IgD-negative memory B cell (primary cell): ENCODE results near the gene RAB2B. TPM values are rescaled to one million over a fixed set of nuclear protein-coding genes. Genes with fewer than 3 reads are reported as not detected.
A peak's percentile ranks its signal among the peaks of the same experiment; 100 is the strongest.

Experiments
- H3K27ac Mint-ChIP-seq, 3 donors: one replicate each; pipeline ENCODE4 v1.8.0; 2020 to 2022; ENCODE audit warnings: mild to moderate bottlenecking in 3 of 3, mixed read lengths in 3 of 3, moderate library complexity in 1 of 3
- H3K27me3 Mint-ChIP-seq: one replicate; pipeline ENCODE4 v1.8.0; 2021; ENCODE audit warnings: mixed read lengths
- H3K36me3 Mint-ChIP-seq: one replicate; pipeline ENCODE4 v1.8.0; 2020; ENCODE audit warnings: mild to moderate bottlenecking, mixed read lengths
- H3K4me1 Mint-ChIP-seq, 3 donors: one replicate each; pipeline ENCODE4 v1.8.0; 2020 to 2022; ENCODE audit warnings: mixed read lengths in 3 of 3, mild to moderate bottlenecking in 1 of 3
- H3K4me3 Mint-ChIP-seq, 4 donors: one replicate each; pipeline ENCODE4 v1.8.0; 2020 to 2022; ENCODE audit warnings: mild to moderate bottlenecking in 4 of 4, mixed read lengths in 4 of 4, moderate library complexity in 3 of 4
- H3K9me3 Mint-ChIP-seq, 3 donors: one replicate each; pipeline ENCODE4 v1.8.0; 2020 to 2021; ENCODE audit warnings: mixed read lengths in 3 of 3, mild to moderate bottlenecking in 1 of 3
- polyA plus RNA-seq: library from polyadenylated mRNA; unstranded; fragments of 300-500 nt; fragmentation: Illumina TruSeq; gene quantifications from one replicate; pipeline ENCODE4 v1.2.3, GENCODE V29; 2021

The RAB2B gene
- polyA plus RNA-seq, 1 donor from 2014 or later, result 8.2 TPM

DNA sequence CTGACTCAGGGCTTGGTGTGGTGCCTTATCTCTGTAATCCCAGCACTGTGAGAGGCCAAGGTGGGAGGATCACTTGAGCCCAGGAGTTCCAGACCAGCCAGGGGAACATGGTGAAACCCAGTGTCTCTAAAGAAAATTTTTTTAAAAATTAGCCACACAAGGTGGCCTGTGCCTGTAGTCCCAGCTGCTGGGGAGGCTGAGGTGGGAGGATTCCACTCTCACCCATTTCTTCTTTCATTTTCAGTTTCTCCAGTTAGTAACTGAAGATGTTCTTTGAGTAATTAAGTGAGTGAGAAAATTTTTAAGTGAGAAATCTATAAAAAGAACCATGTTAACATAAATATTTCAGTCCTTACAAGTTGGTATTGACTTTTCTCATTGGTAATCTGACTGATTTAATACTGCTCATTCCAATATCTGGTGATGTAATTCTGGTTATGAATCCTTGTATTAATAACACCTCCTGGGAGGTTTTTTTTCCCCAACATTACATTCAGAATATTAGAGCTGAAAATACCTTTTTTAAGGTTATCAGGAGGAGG lies 28.3 kb upstream of the RAB2B start:
- no peaks in the 10 kb centered on the region for H3K9me3 Mint-ChIP-seq
- H3K4me3 Mint-ChIP-seq, result no peak overlapping the region
- H3K27me3 Mint-ChIP-seq, result no peaks in the 10 kb centered on the region
- no peaks in the 10 kb centered on the region for H3K36me3 Mint-ChIP-seq
- H3K4me1 Mint-ChIP-seq, result peaks cover 13 to 28% (median 22%) of the 10 kb centered on the region in 3 donors
- peak overlapping the region in 1 of 3 donors; percentile 50 for H3K27ac Mint-ChIP-seq

GRCh38 chr14:21503376-21503775 lies 26.6 kb upstream of the RAB2B start:
- Mint-ChIP-seq H3K27ac (no peak overlapping the region), H3K27me3 (no peaks in the 10 kb centered on the region), H3K36me3 (no peaks in the 10 kb centered on the region), H3K4me3 (no peak overlapping the region), H3K9me3 (no peaks in the 10 kb centered on the region), H3K4me1 (peaks cover 5 to 16% (median 14%) of the 10 kb centered on the region in 3 donors)

GRCh38 chr14:21501568-21501967 lies 24.8 kb upstream of the RAB2B start:
- H3K36me3 Mint-ChIP-seq, result no peaks in the 10 kb centered on the region
- no peaks in the 10 kb centered on the region for H3K9me3 Mint-ChIP-seq
- H3K4me1 Mint-ChIP-seq, result peaks cover 3 to 10% (median 8%) of the 10 kb centered on the region in 3 donors
- H3K4me3 Mint-ChIP-seq, result no peak overlapping the region
- H3K27ac Mint-ChIP-seq, result no peak overlapping the region
- H3K27me3 Mint-ChIP-seq, result no peaks in the 10 kb centered on the region

- H3K9me3 Mint-ChIP-seq, result no peaks in the 10 kb centered on the region
- no peaks in the 10 kb centered on the region for H3K36me3 Mint-ChIP-seq
- H3K4me1 Mint-ChIP-seq, result no peaks in the 10 kb centered on the region
- H3K27ac Mint-ChIP-seq, result no peak overlapping the region
- no peak overlapping the region for H3K4me3 Mint-ChIP-seq
- H3K27me3 Mint-ChIP-seq, result no peaks in the 10 kb centered on the region
These were observed 22.1 kb upstream of the RAB2B start for GRCh38 chr14:21498540-21499526.

- H3K36me3 Mint-ChIP-seq, result no peaks in the 10 kb centered on the region
- no peaks in the 10 kb centered on the region for H3K27me3 Mint-ChIP-seq
- H3K4me1 Mint-ChIP-seq, result no peaks in the 10 kb centered on the region
- H3K27ac Mint-ChIP-seq, result peak overlapping the region in 1 of 3 donors; percentile 19
- no peak overlapping the region for H3K4me3 Mint-ChIP-seq
- H3K9me3 Mint-ChIP-seq, result no peaks in the 10 kb centered on the region
These were observed 19.7 kb upstream of the RAB2B start for GRCh38 chr14:21496453-21496852.

- Mint-ChIP-seq H3K9me3 (no peaks in the 10 kb centered on the region), H3K4me1 (no peaks in the 10 kb centered on the region), H3K27me3 (no peaks in the 10 kb centered on the region), H3K4me3 (no peak overlapping the region), H3K36me3 (no peaks in the 10 kb centered on the region), H3K27ac (no peak overlapping the region)
These were observed 18.4 kb upstream of the RAB2B start for GRCh38 chr14:21494902-21495762.

- Mint-ChIP-seq H3K36me3 (no peaks in the 10 kb centered on the region), H3K4me1 (peaks cover 0 to 5% (median 3%) of the 10 kb centered on the region in 3 donors), H3K27me3 (no peaks in the 10 kb centered on the region), H3K9me3 (no peaks in the 10 kb centered on the region), H3K4me3 (no peak overlapping the region), H3K27ac (no peak overlapping the region)
These were observed 9.9 kb upstream of the RAB2B start for GRCh38 chr14:21486640-21487087.

GRCh38 chr14:21476523-21476924 lies 235 bp downstream of the RAB2B start:
- Mint-ChIP-seq H3K9me3 (no peaks in the 10 kb centered on the region), H3K27ac (peak overlapping the region; percentile 84 to 99 (median 99)), H3K36me3 (no peaks in the 10 kb centered on the region), H3K27me3 (no peaks in the 10 kb centered on the region), H3K4me1 (peaks cover 16 to 33% (median 20%) of the 10 kb centered on the region in 3 donors), H3K4me3 (peak overlapping the region; percentile 93 to 100 (median 99))

DNA sequence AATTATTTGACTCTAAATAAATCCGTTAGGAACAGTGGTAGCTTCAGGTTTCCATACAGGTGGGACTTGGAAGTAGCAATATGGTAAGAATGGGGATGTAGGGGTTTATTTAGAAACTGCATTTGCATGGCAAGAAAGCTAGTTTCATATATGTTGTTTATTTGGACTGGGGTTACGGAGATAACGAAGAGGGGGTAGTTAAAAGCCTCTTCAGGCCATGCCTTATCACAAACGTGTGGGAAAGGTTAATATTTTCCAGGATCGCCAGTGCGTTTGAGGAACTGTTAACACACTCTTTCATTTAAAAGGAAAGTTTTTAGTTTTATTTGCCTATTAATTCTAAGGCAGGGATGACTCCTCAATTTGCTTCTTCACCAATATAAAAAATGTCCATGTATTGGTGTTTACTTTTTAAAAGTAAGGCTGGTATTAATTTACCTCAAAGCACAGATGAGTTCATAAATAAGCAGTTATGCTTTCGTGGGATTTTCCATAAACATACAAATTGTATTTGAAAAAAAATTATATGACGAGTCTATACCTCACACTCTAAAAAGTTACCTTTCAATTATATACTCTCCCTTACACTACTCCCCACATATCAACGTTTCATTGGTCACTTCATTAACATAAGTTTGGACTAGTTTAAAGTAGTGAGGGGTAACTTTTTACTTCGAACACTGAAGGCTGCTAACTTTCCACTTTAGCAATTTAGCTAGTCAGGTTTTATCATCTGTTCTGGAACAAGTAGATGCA lies 814 bp downstream of the RAB2B start:
- Mint-ChIP-seq H3K27me3 (no peaks in the 10 kb centered on the region), H3K4me3 (peak overlapping the region; percentile 93 to 100 (median 99)), H3K27ac (peak overlapping the region; percentile 84 to 99 (median 99)), H3K9me3 (no peaks in the 10 kb centered on the region), H3K36me3 (no peaks in the 10 kb centered on the region), H3K4me1 (peaks cover 16 to 32% (median 20%) of the 10 kb centered on the region in 3 donors)

DNA sequence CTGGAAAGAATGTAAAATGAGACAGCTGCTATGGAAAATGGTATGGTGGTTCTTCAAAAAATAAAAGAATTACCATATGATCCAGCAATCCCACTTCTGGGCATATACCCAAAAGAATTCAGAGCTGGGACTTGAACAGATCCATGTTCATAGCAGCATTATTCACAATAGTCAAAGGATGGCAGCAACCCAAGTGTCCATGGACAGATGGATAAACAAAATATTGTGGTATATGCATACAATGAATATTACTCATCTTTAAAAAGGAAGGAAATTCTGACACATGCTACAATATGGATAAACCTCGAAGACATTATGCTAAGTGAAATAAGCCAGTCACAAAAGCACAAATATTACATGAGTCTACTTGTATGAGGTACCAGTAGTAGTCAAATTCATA lies 9.1 kb downstream of the RAB2B start:
- peaks cover 0 to 2% (median 2%) of the 10 kb centered on the region in 3 donors for H3K4me1 Mint-ChIP-seq
- no peaks in the 10 kb centered on the region for H3K9me3 Mint-ChIP-seq
- no peaks in the 10 kb centered on the region for H3K27me3 Mint-ChIP-seq
- peaks cover 2% of the 10 kb centered on the region for H3K36me3 Mint-ChIP-seq
- H3K4me3 Mint-ChIP-seq, result no peak overlapping the region
- no peak overlapping the region for H3K27ac Mint-ChIP-seq

GRCh38 chr14:21455912-21456667 lies 20.7 kb downstream of the RAB2B start, which contains the start of gene CHD8:
Gene CHD8, minus strand, starts transcription at chr14:21456123. Its CDS starts 24,480 bp downstream, at chr14:21431643.
- H3K4me1 Mint-ChIP-seq, result peaks cover 16 to 34% (median 26%) of the 10 kb centered on the region in 3 donors

GRCh38 chr14:21455592-21455911 lies 21.2 kb downstream of the RAB2B start:
- Mint-ChIP-seq H3K36me3 (peaks cover 4% of the 10 kb centered on the region), H3K27me3 (no peaks in the 10 kb centered on the region), H3K27ac (peak overlapping the region; percentile 88 to 100 (median 97)), H3K4me3 (peak overlapping the region; percentile 88 to 100 (median 94)), H3K4me1 (peaks cover 18 to 36% (median 27%) of the 10 kb centered on the region in 3 donors), H3K9me3 (no peaks in the 10 kb centered on the region)

More at GRCh38 chr14:21455912-21456667, 20.7 kb downstream of the RAB2B start, which contains the start of gene CHD8:
- Mint-ChIP-seq H3K27me3 (no peaks in the 10 kb centered on the region), H3K36me3 (peaks cover 4% of the 10 kb centered on the region), H3K27ac (peak within 1 kb of the TSS; percentile 88 to 100 (median 97)), H3K9me3 (no peaks in the 10 kb centered on the region), H3K4me3 (peak within 1 kb of the TSS; percentile 88 to 100 (median 94))

DNA sequence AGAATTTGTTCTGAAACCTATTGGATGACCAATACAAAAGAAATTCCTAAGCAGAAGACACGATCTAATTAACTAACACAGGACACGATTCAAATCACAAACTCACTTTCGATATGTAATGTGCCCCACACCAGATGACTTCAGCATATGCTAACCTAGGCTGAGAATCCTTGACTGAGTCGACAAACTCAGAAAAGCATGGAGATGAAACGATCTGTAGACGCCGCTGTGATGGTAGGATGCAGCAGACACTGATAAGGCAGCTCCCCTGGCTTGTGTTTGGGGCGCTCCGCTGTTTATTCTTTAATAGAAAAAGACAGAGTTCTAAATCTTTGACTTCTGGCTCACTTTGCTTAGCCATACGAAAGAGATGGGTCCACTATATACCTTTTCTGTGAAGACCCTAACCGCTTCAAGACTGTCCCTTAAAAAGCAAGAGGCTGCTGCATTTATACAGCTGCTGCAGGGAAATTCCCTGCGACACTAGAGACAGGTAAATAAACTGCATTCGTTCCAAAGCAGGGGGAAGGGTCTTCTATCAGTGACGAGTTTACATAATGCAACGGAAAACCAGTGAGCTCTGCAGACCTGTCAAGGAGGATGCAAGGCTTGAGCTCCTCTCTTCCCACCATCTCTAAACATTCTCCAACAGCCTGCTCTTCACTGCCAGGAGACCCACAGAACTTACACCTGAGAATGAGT lies 21.8 kb downstream of the RAB2B start:
- Mint-ChIP-seq H3K27ac (peak overlapping the region; percentile 88 to 100 (median 97)), H3K27me3 (no peaks in the 10 kb centered on the region), H3K4me1 (peaks cover 23 to 41% (median 32%) of the 10 kb centered on the region in 3 donors), H3K4me3 (peak overlapping the region; percentile 88 to 100 (median 94)), H3K36me3 (peaks cover 4% of the 10 kb centered on the region), H3K9me3 (no peaks in the 10 kb centered on the region)
